GM23338 (cell line): ENCODE measurements around the gene CEPT1. TPM values are rescaled to one million over a fixed set of nuclear protein-coding genes. Genes with fewer than 3 reads are reported as not detected.

ENCODE experiments used
- ATAC-seq: fragments of 200-7000 bp; cut with Tn5 transposase; 3 replicates; pipeline ENCODE4 v1.9.1; 2020
- DNase-seq: peaks from one replicate; pipeline ENCODE4 v3.0.0-alpha.2; 2015; ENCODE audit warnings: low spot score
- H2AFZ ChIP-seq: fragments of 200-600 bp; sonication (generic); 2 replicates; pipeline ENCODE4 v1.8.0; 2016; ENCODE audit warnings: antibody characterized with exemption, mild to moderate bottlenecking, moderate library complexity
- H3F3A ChIP-seq: fragments of 200-600 bp; sonication (generic); replicated peaks from 2 replicates; pipeline ENCODE4 v1.8.0; 2017; ENCODE audit warnings: antibody characterized with exemption, mixed run types, low read depth
- H3K27ac ChIP-seq: fragments of 200-600 bp; sonication (generic); 2 replicates; pipeline ENCODE4 v1.6.1; 2016; ENCODE audit warnings: low read depth
- H3K27me3 ChIP-seq: fragments of 200-600 bp; sonication (generic); 2 replicates; pipeline ENCODE4 v1.8.0; 2016; ENCODE audit warnings: mild to moderate bottlenecking, mixed run types, moderate library complexity; ENCODE audit not compliant: insufficient read depth
- H3K36me3 ChIP-seq: fragments of 200-600 bp; sonication (generic); 2 replicates; pipeline ENCODE4 v1.8.0; 2016; ENCODE audit warnings: mild to moderate bottlenecking; ENCODE audit not compliant: insufficient read depth
- H3K4me1 ChIP-seq: fragments of 200-600 bp; sonication (generic); 2 replicates; pipeline ENCODE4 v1.8.0; 2016; ENCODE audit warnings: mild to moderate bottlenecking, moderate library complexity; ENCODE audit not compliant: insufficient read depth
- H3K4me2 ChIP-seq: fragments of 200-600 bp; sonication (generic); 2 replicates; pipeline ENCODE4 v1.7.1; 2017; ENCODE audit warnings: mixed run types
- H3K4me3 ChIP-seq: fragments of 200-600 bp; sonication (generic); 2 replicates; pipeline ENCODE4 v1.6.1; 2016; ENCODE audit warnings: mixed run types
- H3K79me2 ChIP-seq: fragments of 200-600 bp; sonication (generic); replicated peaks from 2 replicates; pipeline ENCODE4 v1.8.0; 2017; ENCODE audit warnings: mild to moderate bottlenecking; ENCODE audit not compliant: insufficient read depth
- H3K9me2 ChIP-seq: fragments of 200-600 bp; sonication (generic); 2 replicates; pipeline ENCODE4 v1.8.0; 2017; ENCODE audit not compliant: insufficient read depth
- H4K20me1 ChIP-seq: fragments of 200-600 bp; sonication (generic); replicated peaks from 2 replicates; pipeline ENCODE4 v1.8.0; 2017; ENCODE audit warnings: mild to moderate bottlenecking; ENCODE audit not compliant: insufficient read depth
- H3K27ac Mint-ChIP-seq: 2 replicates; pipeline ENCODE4 v1.8.0; 2020; ENCODE audit warnings: inconsistent platforms, mild to moderate bottlenecking, moderate library complexity, mixed read lengths
- H3K27me3 Mint-ChIP-seq: 3 replicates; pipeline ENCODE4 v1.8.0; 2022; ENCODE audit warnings: low read depth, mild to moderate bottlenecking, moderate library complexity, mixed read lengths, inconsistent platforms; ENCODE audit not compliant: insufficient read depth, poor library complexity
- H3K36me3 Mint-ChIP-seq: 3 replicates; pipeline ENCODE4 v1.8.0; 2021; ENCODE audit warnings: low read depth, mild to moderate bottlenecking, inconsistent platforms, moderate library complexity, mixed read lengths
- H3K4me1 Mint-ChIP-seq: 3 replicates; pipeline ENCODE4 v1.8.0; 2020; ENCODE audit warnings: mild to moderate bottlenecking, inconsistent platforms, mixed read lengths
- H3K4me3 Mint-ChIP-seq: 3 replicates; pipeline ENCODE4 v1.8.0; 2021; ENCODE audit warnings: moderate library complexity, mild to moderate bottlenecking, inconsistent platforms, mixed read lengths
- H3K9me3 Mint-ChIP-seq: 3 replicates; pipeline ENCODE4 v1.8.0; 2020; ENCODE audit warnings: moderate library complexity, mild to moderate bottlenecking, inconsistent platforms, mixed read lengths
- EZH2phosphoT487 ChIP-seq: fragments of 200-600 bp; sonication (generic); IDR thresholded peaks from one replicate; pipeline ENCODE4 v1.8.1; 2018; ENCODE audit warnings: antibody characterized with exemption; ENCODE audit not compliant: unreplicated experiment
- JUNB ChIP-seq: IDR thresholded peaks from one replicate; pipeline ENCODE4 v1.6.1; 2016; ENCODE audit warnings: antibody characterized with exemption; ENCODE audit not compliant: unreplicated experiment
- NANOG ChIP-seq: IDR thresholded peaks from 2 replicates; pipeline ENCODE4 v1.6.1; 2016; ENCODE audit warnings: antibody characterized with exemption, borderline replicate concordance
- POLR2AphosphoS5 ChIP-seq: IDR thresholded peaks from 2 replicates; pipeline ENCODE4 v1.6.1; 2016; ENCODE audit warnings: antibody characterized with exemption, low read depth
- REST ChIP-seq: IDR thresholded peaks from one replicate; pipeline ENCODE4 v1.6.1; 2018; ENCODE audit warnings: antibody characterized with exemption; ENCODE audit not compliant: unreplicated experiment
- STAT1 ChIP-seq: IDR thresholded peaks from one replicate; pipeline ENCODE4 v1.6.1; 2016; ENCODE audit warnings: antibody characterized with exemption; ENCODE audit not compliant: unreplicated experiment
- ZNF331 ChIP-seq: fragments of 250-450 bp; sonication (Bioruptor Pico); IDR thresholded peaks from 2 replicates; pipeline ENCODE4 v1.5.0; 2020; ENCODE audit warnings: low read depth, mild to moderate bottlenecking, moderate library complexity
- ZNF462 ChIP-seq: fragments of 250-450 bp; sonication (Bioruptor Pico); IDR thresholded peaks from 2 replicates; pipeline ENCODE4 v1.5.0; 2020; ENCODE audit warnings: mild to moderate bottlenecking, moderate library complexity
- polyA plus RNA-seq: library from polyadenylated mRNA; unstranded; fragments of >200 nt; fragmentation: Nextera tagmentation; extraction: Ambion mirVana; gene quantifications from 2 replicates; pipeline ENCODE4 v1.2.1, GENCODE V29; 2016
- total RNA-seq: library from RNA; depleted of rRNA; stranded (reverse); fragments of >200 nt; shearing (Covaris generic); gene quantifications from 2 replicates; pipeline ENCODE4 v1.2.3, GENCODE V29; 2014
- TF ChIP-seq, protein P1 (sequence below): IDR thresholded peaks from 2 replicates; pipeline ENCODE4 v1.6.1; 2016; ENCODE audit warnings: antibody characterized with exemption
- TF ChIP-seq, protein P2 (sequence below), 2 experiments: fragments of 200-600 bp in 1 of 2; sonication (generic) in 1 of 2; conservative IDR thresholded peaks; 2 replicates each; pipeline versions ENCODE4 v1.5.1 to v1.6.1; 2016 to 2017; ENCODE audit warnings: antibody characterized with exemption in 2 of 2, low read depth in 2 of 2, mild to moderate bottlenecking in 2 of 2, moderate library complexity in 1 of 2

Gene CEPT1
- total and polyA plus RNA-seq, 2 experiments from 2014 or later = 17.3 to 39.5 TPM

GRCh38 chr1:111175349-111175748, 35.3 kb downstream of the CEPT1 start:
- H3K27me3 ChIP-seq = no peaks in the 10 kb centered on the region
- H3K4me3 ChIP-seq = no peak overlapping the region
- H3K4me2 ChIP-seq = no peak overlapping the region
- Mint-ChIP-seq H3K36me3 (no peaks in the 10 kb centered on the region; the same call in 2 of the 3 replicates), H3K4me3 (no peak overlapping the region), H3K4me1 (no peaks in the 10 kb centered on the region), H3K27ac (no peak overlapping the region), H3K27me3 (no peaks in the 10 kb centered on the region), H3K9me3 (no peaks in the 10 kb centered on the region)
- H3K79me2 ChIP-seq = no peaks in the 10 kb centered on the region
- H3K9me2 ChIP-seq = no peaks in the 10 kb centered on the region
- no peak for TF ChIP-seq STAT1
- H3K27ac ChIP-seq = no peak overlapping the region
- DNase-seq (no peak), ATAC-seq (no peak)
- H3F3A ChIP-seq = no peaks in the 10 kb centered on the region
- H2AFZ ChIP-seq = no peak overlapping the region
- H3K36me3 ChIP-seq = no peaks in the 10 kb centered on the region
- H4K20me1 ChIP-seq = no peaks in the 10 kb centered on the region
- H3K4me1 ChIP-seq = no peaks in the 10 kb centered on the region

DNA sequence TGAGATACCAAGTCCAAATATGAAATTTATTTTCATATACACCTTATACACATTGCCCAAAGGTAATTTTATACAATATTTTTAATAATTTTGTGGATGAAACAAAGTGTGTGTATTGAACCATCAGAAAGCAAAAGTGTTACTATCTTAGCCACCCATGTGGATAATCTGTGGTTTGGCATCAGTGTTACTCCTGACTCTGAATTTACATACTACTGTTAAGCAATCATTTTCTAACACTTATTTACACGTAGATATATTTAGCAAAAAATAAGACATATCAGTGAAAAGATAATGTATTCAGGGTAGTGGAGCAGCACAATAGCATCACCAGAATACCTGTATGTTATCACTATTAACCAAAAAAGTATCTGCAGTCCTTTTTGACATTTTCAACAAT, 36.7 kb downstream of the CEPT1 start:
- ATAC-seq (no peak), DNase-seq (no peak)
- Histone ChIP-seq H3K4me2 (no peak overlapping the region), H3F3A (no peaks in the 10 kb centered on the region), H3K9me2 (no peaks in the 10 kb centered on the region), H3K4me1 (no peaks in the 10 kb centered on the region), H3K79me2 (no peaks in the 10 kb centered on the region), H3K27ac (no peak overlapping the region), H2AFZ (no peak overlapping the region), H3K36me3 (no peaks in the 10 kb centered on the region), H3K4me3 (no peak overlapping the region), H4K20me1 (no peaks in the 10 kb centered on the region), H3K27me3 (no peaks in the 10 kb centered on the region)
- Mint-ChIP-seq H3K27me3 (no peaks in the 10 kb centered on the region), H3K36me3 (no peaks in the 10 kb centered on the region; the same call in 2 of the 3 replicates), H3K4me1 (no peaks in the 10 kb centered on the region), H3K9me3 (no peaks in the 10 kb centered on the region), H3K4me3 (no peak overlapping the region), H3K27ac (no peak overlapping the region)
- TF ChIP-seq NANOG = no peak
- TF ChIP-seq EZH2phosphoT487 = no peak
- no peak for TF ChIP-seq REST
- no peak for TF ChIP-seq STAT1
- TF ChIP-seq POLR2AphosphoS5 = no peak
- TF ChIP-seq, protein P1, sequence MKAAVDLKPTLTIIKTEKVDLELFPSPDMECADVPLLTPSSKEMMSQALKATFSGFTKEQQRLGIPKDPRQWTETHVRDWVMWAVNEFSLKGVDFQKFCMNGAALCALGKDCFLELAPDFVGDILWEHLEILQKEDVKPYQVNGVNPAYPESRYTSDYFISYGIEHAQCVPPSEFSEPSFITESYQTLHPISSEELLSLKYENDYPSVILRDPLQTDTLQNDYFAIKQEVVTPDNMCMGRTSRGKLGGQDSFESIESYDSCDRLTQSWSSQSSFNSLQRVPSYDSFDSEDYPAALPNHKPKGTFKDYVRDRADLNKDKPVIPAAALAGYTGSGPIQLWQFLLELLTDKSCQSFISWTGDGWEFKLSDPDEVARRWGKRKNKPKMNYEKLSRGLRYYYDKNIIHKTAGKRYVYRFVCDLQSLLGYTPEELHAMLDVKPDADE = no peak
- no peak for TF ChIP-seq ZNF462
- TF ChIP-seq JUNB = no peak
- TF ChIP-seq ZNF331 (CRISPR knock-in tag) = no peak
- TF ChIP-seq, protein P2, sequence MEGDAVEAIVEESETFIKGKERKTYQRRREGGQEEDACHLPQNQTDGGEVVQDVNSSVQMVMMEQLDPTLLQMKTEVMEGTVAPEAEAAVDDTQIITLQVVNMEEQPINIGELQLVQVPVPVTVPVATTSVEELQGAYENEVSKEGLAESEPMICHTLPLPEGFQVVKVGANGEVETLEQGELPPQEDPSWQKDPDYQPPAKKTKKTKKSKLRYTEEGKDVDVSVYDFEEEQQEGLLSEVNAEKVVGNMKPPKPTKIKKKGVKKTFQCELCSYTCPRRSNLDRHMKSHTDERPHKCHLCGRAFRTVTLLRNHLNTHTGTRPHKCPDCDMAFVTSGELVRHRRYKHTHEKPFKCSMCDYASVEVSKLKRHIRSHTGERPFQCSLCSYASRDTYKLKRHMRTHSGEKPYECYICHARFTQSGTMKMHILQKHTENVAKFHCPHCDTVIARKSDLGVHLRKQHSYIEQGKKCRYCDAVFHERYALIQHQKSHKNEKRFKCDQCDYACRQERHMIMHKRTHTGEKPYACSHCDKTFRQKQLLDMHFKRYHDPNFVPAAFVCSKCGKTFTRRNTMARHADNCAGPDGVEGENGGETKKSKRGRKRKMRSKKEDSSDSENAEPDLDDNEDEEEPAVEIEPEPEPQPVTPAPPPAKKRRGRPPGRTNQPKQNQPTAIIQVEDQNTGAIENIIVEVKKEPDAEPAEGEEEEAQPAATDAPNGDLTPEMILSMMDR (conservative IDR thresholded peaks at IDR 0.05; ENCODE audit: low read depth in 2 of 2) = no peak
